NCI-H510A (cell line): ENCODE measurements around the gene DLX2.

Experiments
- DNase-seq: peaks from one replicate; lab custom pipeline; 2025; lab: John Stamatoyannopoulos, UW

DLX2 gene

DNA sequence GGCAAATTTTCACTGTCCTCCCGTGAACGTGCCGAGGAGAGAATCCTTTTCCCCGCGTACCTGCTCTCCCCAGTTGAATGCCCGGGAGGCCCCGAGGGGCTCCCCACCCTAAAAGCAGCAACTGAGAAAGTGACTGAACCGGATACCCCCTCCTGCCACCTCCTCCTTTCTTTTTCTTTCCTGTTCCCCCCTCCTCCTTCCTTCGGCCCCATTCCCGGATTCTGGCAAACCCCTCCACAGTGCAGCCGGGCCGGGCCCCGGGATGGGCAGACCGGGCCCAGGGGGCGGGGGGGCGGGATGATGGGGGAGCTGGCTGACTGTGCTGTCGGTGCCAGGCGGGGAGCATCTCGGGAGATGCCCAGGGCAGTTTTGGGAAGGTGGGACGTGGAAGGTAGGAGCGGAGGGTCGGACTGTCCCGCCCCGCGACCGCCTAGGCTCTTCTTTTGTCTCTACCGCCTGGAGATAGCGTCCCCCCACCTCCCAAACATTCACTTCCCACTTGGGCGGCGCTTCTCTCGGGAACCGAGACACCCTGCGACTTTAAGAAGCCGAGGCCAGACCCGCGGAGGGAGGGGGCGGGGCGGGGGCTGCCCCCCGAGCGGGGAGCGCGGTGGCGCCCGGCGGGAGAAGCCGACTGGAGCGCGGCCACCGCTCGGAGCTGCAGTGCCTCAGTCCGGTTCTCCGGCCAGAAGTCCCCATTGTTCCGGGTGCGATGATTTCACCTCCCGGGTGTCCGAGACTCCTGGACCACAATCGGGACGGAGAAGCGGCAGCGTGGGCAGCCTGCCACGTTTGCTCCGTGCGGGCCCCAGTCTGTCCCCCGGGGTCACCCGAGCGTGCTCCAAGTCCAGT is 8.2 kb downstream of the DLX2 start:
- DNase-seq = no peak

DNA sequence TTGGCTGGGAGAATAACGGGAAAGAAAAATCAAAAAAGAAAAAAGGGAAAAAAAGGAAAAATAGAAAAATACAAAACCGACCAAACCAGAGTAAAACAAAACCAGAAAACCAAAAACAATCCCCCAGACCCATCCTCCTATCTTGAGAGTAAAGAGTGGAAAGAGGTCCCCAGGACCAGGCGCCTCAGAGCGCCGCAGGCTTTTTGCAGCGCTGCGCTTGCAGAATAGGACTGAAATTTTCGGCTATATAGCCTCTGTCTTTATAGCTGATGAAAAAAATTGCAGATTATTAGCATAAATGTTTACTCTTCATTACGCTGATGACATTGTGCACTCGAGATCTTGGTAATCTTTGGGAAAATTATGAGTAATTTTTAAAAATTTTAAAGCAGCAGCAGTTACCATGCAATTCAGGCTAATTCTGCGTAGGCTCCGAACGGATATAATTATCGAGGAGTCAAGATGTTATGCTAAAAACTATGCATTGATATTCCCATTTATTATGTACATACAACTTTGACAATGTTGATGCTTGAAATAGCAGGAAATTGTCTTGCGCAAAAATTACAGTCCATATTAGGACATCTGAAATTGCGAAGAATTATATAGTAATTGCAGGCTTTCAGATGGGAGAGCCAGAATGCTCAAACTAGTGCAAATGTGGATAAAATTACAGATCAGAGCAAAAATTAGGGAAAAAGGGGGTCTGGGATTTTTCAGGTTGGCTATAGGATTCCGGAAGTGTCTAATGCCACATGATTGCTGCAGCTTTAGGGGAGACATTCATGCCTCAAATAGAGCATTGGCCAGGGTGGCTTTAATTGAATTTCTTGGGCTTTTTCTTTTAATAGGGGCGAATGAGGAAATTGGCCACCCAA is 9.0 kb downstream of the DLX2 start:
- no peak for DNase-seq

DNA sequence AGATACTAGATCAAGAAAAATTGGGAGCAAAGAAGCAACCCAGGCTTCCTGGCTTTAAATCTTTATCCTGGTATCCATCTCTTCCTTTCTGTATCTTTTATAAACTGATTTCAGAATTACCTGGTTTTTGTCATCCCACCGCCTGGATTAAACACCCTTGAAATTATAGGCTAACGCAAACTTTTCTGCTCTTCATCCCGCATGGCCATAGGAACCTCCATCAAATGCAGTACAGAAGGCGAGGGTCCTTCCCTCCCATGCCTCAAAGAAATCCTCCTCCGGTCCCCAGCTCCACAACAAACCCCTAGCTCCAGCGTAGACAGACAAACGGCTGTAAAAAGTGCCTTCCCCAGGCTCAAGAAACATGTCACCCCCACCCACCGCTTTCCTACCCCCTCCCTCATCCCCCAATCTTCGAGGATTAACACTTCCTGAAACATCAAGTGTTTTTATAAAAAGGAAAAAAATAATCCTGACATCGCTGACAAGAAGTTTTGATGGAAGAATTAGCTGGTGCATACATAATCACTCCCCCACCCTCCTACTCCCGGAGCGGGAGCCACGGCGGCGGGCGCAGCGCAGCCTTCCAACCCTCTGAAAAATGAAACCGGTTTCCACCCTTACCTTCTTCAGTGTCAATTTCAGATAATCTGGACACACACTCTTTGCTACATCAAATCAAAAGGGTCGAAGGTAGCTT is 9.8 kb downstream of the DLX2 start:
- no peak for DNase-seq

DNA sequence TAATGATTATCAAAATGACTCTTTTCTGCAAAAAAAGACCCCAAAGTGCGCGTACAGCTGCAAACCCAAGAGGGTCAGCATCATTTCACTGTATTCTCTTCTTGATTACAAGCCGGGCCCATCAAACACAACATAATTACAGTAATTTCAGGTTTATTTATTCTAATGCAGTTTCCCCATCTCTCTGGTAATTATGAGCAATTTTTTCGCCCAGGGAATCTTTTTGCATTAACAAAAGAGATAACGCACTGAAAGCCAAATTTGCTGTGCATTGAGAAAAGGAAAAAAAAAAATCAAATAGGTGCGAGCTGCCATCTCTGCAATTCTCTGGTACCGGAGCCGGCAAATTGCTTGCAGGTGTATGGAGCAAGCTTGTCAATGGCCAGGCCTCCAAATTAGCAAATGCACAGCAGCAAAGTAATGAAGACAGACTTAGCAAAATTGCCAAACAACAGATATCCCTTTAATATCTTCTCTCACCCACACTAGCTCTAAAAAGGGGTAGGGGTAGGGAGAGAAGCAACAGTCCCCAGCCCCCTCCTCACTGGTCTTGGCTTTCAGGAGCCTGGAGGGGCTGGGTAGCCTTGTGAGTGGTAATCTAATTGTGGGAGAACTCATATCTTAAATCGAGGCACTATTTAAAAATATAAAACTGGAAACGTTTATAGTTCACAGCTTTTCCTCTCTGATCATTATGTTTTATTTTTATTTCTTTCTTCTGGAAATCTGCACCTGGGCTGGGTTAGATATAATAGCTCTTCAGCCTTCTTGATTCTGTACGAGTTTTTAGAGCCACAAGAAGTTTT is 10.7 kb downstream of the DLX2 start:
- DNase-seq = no peak

DNA sequence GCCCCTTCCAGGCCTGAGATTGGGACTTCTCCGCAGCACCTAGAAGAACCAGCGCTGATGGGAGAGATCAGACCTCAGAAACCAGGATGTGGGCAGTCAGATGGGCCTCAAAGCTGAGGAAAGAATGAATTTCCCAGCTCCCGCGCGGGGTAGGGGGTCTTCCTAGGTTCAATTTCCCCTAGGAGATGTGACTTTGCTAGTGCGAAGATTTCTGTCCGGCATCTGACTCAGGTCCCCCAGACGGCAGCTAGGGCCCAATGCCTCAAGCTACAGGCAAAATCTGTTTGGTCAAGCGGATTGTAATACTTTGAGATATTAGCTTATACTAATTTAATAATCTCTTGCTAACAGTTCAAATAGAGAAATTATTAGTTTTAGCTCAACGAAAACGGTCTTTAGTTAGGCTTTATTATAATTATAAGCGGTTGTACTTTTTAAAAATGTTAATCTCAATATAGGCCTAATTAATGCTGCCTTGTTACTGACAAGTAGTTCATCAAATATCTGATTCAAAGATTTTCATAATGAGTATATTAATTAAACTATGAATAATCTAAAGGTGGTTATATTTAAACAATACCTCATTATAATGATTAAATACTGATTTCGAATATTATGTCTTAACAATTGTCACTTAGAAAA is 11.6 kb downstream of the DLX2 start:
- no peak for DNase-seq

DNA sequence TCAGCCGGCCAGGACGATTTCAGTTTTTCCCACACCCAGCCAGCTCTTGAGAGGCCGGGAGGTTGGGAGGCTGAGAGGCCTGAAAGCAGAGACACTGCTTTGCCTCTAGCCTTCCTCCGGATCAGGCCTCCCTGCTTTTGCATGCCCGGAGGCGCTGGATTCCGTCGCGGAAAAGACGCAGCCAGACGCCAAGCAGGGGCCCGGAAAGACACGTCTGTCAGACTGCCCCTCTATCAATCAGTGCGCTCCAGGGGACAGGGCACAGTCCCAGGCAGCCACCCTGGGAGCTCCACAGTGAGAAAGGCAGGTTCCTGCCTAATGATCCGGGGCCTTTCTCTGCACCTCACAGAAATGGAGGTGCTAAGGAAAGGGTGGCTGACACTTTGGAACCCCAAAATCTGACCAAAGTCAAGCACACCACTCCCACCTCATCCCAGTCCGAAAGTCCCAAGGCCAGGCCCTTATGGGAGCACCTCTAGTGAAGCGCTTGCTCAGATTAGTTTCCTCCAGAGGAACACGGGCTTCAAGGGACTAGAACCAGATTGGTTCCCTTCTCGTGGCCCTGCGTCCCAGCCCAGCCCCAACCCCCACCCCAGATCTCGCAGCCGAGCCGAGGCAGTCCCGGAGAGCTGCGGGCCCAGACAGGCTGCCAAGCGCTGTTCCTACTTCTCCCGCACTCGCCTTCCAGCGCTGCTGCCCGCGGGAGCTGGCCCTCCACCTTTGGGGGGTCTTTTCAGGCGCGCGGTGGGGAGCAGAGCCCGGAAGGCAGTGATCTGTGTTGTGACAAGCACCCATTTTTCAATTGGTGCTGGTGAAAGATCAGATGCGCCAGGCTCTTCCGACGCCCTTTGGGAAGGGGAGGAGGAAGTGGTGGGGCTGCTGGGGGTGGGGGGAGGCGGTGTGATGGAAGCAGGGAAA is 12.4 kb downstream of the DLX2 start:
- no peak for DNase-seq

DNA sequence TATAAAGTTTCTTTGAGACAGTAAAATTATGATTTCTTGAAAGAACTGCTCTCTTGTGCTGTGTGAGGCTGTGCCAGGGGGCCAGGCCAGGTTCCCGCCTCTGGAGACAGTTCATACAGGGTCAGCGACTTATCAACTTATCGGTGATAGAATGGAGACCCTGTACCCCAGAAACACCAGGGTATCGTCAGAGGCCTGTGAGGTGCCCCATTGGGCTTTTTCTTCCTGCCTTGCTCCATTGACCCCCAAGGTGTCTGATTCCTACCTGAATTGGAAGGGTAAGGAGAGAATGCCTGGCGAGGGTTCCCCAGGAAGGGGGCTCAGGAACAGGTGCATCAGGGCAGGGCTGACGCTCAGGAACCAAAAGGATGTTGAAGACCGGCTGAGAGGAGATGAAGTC is 13.1 kb downstream of the DLX2 start:
- DNase-seq = no peak

DNA sequence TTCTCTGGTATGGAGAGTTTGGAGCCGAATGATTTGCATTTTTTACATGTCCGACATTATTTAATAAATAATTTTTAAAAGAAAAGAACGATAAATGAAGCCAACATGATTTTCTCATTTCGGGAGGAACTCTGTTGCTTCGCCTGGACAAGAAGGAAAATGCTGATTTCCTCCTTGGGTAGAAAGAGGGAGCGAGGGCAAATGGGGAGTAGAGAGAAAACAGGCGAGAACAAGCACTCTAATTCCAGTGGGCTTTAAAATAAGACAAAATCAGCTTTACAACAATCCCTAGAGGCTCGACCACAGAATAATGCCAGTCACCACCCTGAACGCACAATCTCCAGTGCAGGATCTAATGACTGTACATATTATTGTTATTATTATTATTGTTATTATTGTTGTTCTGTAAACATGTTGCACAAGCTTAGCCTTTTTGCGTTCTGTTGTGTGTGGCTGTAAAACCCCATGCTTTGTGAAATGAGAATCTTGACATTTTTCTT is 13.6 kb downstream of the DLX2 start:
- no peak for DNase-seq

DNA sequence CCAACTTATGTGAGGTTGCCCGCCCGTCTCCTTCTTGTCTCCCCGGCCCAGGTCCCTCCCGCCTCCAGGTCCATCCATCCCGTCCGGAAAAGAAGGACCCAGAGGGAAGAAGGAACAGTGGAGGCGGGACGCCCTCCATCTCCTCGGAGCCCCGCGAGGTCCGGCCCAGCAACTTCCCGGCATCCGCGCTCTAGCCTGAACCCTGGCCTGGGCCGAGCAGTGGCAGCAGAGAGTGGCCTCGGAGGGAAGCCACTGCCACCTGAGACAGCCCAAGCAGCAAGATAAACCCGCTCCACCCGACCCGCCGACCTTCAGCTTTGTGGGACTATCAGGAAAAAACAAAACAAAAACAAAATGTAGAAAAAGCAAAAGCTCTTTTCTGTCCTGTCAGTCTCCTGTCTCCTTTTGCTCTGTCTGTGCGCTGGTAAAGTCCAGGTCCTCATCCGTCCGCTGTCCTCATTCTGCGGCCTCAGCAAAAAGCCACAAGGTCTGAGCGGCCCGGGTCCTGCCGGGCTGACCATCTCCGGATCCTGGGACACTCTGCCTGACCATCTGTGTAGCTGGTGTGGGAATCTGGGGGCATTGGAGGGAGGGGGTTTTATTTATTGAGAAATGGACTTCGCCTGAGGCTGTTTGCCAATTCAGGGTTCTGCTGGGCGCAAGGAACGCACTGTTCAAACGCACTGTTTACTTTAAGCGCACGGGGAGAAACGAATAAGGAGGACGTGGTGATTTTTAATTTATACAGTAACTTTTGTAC is 14.3 kb downstream of the DLX2 start:
- DNase-seq = no peak

DNA sequence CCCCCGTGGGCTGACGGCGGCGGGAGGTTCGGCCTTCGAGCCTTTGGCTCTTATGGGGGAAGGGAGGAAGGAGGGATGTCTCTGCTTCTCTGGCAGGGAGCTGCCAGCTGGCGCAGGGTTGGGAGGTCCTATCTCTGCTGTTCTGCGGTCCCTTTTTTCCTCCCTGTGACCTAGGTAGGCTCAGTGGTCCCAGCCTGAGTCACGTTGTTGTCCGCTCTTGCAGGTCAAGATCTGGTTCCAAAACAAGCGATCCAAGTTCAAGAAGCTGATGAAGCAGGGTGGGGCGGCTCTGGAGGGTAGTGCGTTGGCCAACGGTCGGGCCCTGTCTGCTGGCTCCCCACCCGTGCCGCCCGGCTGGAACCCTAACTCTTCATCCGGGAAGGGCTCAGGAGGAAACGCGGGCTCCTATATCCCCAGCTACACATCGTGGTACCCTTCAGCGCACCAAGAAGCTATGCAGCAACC is 14.9 kb downstream of the DLX2 start:
- DNase-seq = no peak

DNA sequence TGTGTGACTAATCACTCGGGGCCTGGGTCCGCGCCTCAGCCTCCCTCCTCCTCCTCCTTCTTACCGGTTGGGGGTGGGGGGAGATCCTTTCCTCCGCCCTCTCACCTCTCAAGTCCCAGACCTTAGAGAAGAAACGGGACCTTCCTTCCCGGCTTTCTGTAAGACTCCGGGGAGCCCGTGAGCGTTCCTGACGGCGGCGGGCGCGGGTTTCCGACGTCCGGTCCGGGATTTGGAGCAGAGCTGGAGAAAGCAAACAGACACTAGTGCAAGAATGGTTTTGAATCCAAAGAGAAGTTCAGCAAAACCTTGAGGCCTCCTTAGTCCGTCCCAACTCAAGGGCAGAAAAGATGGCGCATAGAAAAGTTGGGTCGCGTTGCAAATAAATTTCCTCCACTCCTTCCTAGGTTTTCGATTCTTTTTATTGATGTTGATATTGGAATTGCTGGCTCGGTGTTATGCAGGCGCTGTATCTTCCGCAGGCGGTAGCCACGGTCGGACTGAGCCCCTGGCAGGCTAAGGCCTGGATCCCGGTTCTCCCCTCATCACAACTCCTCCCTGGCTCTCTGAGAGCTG is 15.4 kb downstream of the DLX2 start:
- DNase-seq = no peak

DNA sequence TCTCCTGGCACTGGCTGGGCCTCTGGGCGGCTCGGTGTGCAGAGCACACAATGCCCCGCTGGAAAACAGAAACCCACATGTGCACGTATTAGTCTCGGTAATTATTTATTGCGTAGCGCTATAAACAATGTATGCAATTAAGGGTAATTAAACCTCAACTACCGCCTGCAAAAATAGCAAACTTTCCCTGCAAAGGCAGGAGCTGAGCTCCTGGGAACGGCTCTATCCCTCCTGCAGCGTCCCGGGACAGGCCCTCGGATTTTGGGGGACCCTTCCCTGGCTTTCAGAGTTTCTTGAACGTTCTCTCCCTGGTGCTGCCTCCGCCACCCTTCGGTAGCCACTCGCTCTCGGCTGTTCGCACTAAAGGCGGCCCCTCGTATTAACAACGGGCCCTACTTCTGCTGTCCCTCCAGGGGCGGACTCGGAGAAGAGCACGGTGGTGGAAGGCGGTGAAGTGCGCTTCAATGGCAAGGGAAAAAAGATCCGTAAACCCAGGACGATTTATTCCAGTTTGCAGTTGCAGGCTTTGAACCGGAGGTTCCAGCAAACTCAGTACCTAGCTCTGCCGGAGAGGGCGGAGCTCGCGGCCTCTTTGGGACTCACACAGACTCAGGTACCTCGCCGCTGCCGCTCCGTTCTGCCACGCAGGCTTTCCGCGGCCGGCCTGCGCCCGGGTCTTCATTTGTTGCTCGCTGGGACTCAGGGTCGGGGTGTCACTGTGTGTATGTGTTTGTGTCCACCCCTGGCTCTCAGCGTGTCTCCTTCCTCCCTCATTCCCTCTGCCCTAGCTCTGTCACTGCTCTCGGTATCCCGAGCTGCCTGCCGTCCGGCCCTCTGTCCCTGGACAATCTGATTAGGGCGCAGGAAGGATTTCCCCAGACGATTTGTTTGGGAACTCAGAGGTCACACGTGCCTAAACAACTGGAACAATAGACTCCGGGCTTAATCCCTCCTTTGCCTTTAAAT is 16.2 kb downstream of the DLX2 start:
- DNase-seq = peak; percentile 71

DNA sequence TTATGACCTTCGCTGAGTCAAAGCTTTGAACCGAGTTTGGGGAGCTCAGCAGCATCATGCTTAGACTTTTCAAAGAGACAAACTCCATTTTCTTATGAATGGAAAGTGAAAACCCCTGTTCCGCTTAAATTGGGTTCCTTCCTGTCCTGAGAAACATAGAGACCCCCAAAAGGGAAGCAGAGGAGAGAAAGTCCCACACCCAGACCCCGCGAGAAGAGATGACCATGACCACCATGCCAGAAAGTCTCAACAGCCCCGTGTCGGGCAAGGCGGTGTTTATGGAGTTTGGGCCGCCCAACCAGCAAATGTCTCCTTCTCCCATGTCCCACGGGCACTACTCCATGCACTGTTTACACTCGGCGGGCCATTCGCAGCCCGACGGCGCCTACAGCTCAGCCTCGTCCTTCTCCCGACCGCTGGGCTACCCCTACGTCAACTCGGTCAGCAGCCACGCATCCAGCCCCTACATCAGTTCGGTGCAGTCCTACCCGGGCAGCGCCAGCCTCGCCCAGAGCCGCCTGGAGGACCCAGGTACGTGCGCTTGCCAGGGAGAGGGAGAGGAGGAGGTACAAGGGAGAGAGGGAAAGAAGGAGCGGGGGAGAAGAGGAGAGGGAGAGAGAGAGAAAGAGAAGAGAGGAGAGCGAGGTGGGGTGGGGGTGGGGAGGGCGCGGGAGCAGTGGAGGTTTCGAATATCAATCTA is 17.1 kb downstream of the DLX2 start, which contains the start of gene DLX1:
Gene DLX1 (plus strand): TSS at position 48 of the 700 bp plus-strand sequence. CDS start 171 bp downstream, at position 219.
- peak; percentile 66 for DNase-seq

DNA sequence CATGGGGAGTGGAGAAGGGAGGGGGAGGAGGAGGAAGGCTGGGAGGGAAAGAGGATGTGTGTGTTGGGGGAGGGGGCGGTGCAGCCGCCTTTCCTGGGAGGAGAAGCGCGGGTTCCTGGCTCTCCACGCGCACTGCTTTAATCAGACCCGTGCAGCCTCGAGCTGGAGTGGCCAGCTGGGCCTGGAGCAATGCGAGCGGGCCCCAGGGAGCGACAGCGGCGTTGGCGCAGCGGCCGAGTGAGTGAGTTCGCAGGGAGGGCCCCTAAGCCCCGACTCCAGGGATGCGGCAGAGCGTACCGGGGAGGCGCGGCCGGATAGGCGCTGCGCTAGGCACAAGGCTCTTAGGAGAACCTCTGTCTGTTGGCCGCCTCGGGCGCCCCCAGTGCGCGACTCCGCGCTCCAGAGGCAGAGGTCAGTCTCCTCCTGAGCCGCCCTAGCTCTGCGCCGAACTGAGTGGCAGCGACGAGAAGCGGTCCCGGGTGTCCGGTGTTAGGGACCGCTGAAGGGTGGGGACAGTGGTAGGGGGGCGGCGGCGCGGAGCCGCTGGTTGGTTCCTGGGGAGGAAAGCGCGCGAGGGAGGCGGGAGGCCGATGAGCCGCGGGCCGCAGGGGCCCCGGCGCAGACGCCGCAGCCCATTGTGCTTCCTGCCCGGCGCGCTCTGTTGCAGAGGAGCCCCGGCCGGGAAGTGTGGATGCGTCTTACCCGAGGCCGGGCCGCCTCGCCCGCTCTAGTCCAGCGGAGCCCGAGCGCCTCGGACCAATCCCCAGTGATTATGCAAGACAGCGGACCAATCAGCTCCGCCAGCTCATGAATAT is 17.8 kb downstream of the DLX2 start:
- peak; percentile 97 for DNase-seq

DNA sequence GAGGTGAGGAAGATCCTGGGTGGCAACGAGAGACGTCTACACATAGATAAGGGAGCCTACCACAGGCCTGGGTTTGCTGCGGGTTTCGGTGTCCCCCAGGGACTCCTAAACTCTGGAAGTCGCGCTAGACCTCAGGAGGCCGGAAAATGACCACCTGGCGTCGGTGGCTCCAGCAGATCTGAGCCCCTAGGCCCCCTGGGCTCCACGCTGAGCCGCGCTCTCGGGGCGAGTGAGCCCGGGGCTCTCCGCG is 18.4 kb downstream of the DLX2 start:
- DNase-seq = peak; percentile 28
